HG03439 (cell line): ENCODE results near the gene PYDC1.
"Not testable (repeated sequence)": the region's sequence is repeated elsewhere in the genome, so short reads cannot be mapped to it uniquely, and the experiment has no call there.

Experiments used
- ATAC-seq: cut with Tn5 transposase; IDR thresholded peaks from one replicate; pipeline ENCODE4 v1.9.1; 2021; ENCODE audit warnings: mild to moderate bottlenecking, moderate library complexity; ENCODE audit not compliant: unreplicated experiment

The PYDC1 gene

GRCh38 chr16:31223044-31223443 is 6.1 kb upstream of the PYDC1 start:
- no peak for ATAC-seq

GRCh38 chr16:31221357-31222160 is 4.6 kb upstream of the PYDC1 start:
- no peak for ATAC-seq

GRCh38 chr16:31219154-31219741 is 2.3 kb upstream of the PYDC1 start:
- no peak for ATAC-seq

- ATAC-seq, result no peak
Measured at GRCh38 chr16:31217136-31217530, 198 bp upstream of the PYDC1 start.

GRCh38 chr16:31215287-31216162 is 1.4 kb downstream of the PYDC1 start:
- no peak for ATAC-seq

GRCh38 chr16:31214708-31215286 is 2.1 kb downstream of the PYDC1 start:
- no peak for ATAC-seq

- no peak for ATAC-seq
Measured at GRCh38 chr16:31213877-31214707, 2.8 kb downstream of the PYDC1 start, which contains the start of gene TRIM72. TRIM72 (plus strand) TSS chr16:31214119; CDS start chr16:31214739, 620 bp downstream.

GRCh38 chr16:31213342-31213741 is 3.6 kb downstream of the PYDC1 start:
- no peak for ATAC-seq

- no peak for ATAC-seq
Measured at GRCh38 chr16:31206776-31207175, 10.2 kb downstream of the PYDC1 start.

- no peak for ATAC-seq
Measured at GRCh38 chr16:31204871-31205666, 11.9 kb downstream of the PYDC1 start.

GRCh38 chr16:31202414-31203375 is 14.2 kb downstream of the PYDC1 start, which contains the start of gene PYCARD:
PYCARD (minus strand) TSS chr16:31202760; CDS start chr16:31202690, 70 bp downstream.
- ATAC-seq, result peak; percentile 29

- peak; percentile 44 for ATAC-seq
Measured at GRCh38 chr16:31201582-31202413, 15.1 kb downstream of the PYDC1 start.

- ATAC-seq, result no peak
Measured at GRCh38 chr16:31200821-31201568, 15.9 kb downstream of the PYDC1 start.

GRCh38 chr16:31200111-31200510 is 16.8 kb downstream of the PYDC1 start:
- not testable (repeated sequence) for ATAC-seq

GRCh38 chr16:31199430-31200041 is 17.4 kb downstream of the PYDC1 start:
- no peak for ATAC-seq
